Measurements from ENCODE around the gene GIT2.
"Not testable (repeated sequence)": the region's sequence is repeated elsewhere in the genome, so short reads cannot be mapped to it uniquely, and the experiment has no call there.

Gene GIT2

GRCh38 chr12:109912855-109913321, 83.3 kb downstream of the GIT2 start:
- DNase-seq (ENCODE audit: low read depth, low spot score): no peak
- H3K9me3 ChIP-seq (ENCODE audit: control insufficient read depth, insufficient read depth, low read length): no peaks in the 10 kb centered on the region
- no CpG with 5 or more reads among the region's 12 CpGs for WGBS (ENCODE audit: insufficient coverage, insufficient read length)
- H3K4me1 ChIP-seq (ENCODE audit: control insufficient read depth, insufficient read depth, low read length): no peaks in the 10 kb centered on the region
- H3K27ac ChIP-seq (ENCODE audit: low read length): no peak overlapping the region
- no peaks in the 10 kb centered on the region for H3K36me3 ChIP-seq (ENCODE audit: control insufficient read depth, insufficient read depth, low read length)
- no peaks in the 10 kb centered on the region for H3K27me3 ChIP-seq (ENCODE audit: control insufficient read depth, insufficient read depth, low read length)
- H3K4me3 ChIP-seq (ENCODE audit: low read length): no peak overlapping the region

- Histone ChIP-seq H3K27me3 (ENCODE audit: control insufficient read depth, insufficient read depth, low read length) (no peaks in the 10 kb centered on the region), H3K4me1 (ENCODE audit: control insufficient read depth, insufficient read depth, low read length) (no peaks in the 10 kb centered on the region), H3K36me3 (ENCODE audit: control insufficient read depth, insufficient read depth, low read length) (no peaks in the 10 kb centered on the region), H3K9me3 (ENCODE audit: control insufficient read depth, insufficient read depth, low read length) (no peaks in the 10 kb centered on the region), H3K27ac (ENCODE audit: low read length) (no peak overlapping the region), H3K4me3 (ENCODE audit: low read length) (no peak overlapping the region)
- peak; percentile 77 for DNase-seq (ENCODE audit: low read depth, low spot score)
- WGBS (ENCODE audit: insufficient coverage, insufficient read length): no CpG with 5 or more reads among the region's 12 CpGs
Measured at GRCh38 chr12:109910969-109911348, 85.2 kb downstream of the GIT2 start.

DNA sequence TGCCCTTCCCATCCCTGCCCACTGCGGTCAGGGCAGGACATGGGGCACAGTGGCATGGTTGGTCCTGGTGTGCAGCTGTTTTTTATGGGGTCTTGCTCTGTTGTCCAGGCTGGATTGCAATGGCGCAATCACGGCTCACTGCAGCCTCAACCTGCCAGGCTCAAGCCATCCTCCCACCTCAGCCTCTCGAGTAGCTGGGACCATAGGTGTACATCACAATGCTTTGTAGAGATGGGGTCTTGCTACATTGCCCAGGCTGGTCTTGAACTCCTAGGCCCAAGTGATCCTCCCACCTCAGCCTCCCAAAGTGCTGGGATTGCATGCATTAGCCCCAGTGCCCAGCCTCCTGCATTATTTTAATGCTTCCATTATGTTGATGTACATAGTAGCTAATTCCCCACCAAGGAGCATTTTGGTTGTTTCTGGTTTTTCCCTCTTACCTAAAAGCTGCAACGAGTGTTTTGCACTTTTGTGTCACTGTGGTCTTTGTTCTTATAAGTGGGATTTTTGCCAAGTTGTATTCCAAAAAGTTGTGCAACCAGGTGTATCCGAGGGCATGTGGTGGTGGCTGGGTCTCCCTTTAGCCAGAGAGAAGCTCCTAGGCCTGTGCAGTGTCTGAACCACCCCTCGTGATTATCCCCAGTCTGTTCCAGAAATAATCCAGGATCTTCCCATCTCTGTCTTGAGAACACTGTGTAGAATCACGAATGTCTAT, 85.8 kb downstream of the GIT2 start:
- Histone ChIP-seq H3K4me3 (ENCODE audit: low read length) (no peak overlapping the region), H3K9me3 (ENCODE audit: control insufficient read depth, insufficient read depth, low read length) (no peaks in the 10 kb centered on the region), H3K4me1 (ENCODE audit: control insufficient read depth, insufficient read depth, low read length) (no peaks in the 10 kb centered on the region), H3K27me3 (ENCODE audit: control insufficient read depth, insufficient read depth, low read length) (no peaks in the 10 kb centered on the region), H3K27ac (ENCODE audit: low read length) (no peak overlapping the region), H3K36me3 (ENCODE audit: control insufficient read depth, insufficient read depth, low read length) (no peaks in the 10 kb centered on the region)
- no peak for DNase-seq (ENCODE audit: low read depth, low spot score)
- WGBS (ENCODE audit: insufficient coverage, insufficient read length): no CpG with 5 or more reads among the region's 8 CpGs

- Histone ChIP-seq H3K27me3 (ENCODE audit: control insufficient read depth, insufficient read depth, low read length) (peaks cover 30% of the 10 kb centered on the region), H3K36me3 (ENCODE audit: control insufficient read depth, insufficient read depth, low read length) (no peaks in the 10 kb centered on the region), H3K4me3 (ENCODE audit: low read length) (no peak overlapping the region), H3K4me1 (ENCODE audit: control insufficient read depth, insufficient read depth, low read length) (peaks cover 3% of the 10 kb centered on the region; the same call in 1 of the 2 replicates), H3K9me3 (ENCODE audit: control insufficient read depth, insufficient read depth, low read length) (no peaks in the 10 kb centered on the region), H3K27ac (ENCODE audit: low read length) (no peak overlapping the region)
- no peak for DNase-seq (ENCODE audit: low read depth, low spot score)
- no CpG with 5 or more reads among the region's 10 CpGs for WGBS (ENCODE audit: insufficient coverage, insufficient read length)
Measured at GRCh38 chr12:109905301-109905700, 90.9 kb downstream of the GIT2 start.

DNA sequence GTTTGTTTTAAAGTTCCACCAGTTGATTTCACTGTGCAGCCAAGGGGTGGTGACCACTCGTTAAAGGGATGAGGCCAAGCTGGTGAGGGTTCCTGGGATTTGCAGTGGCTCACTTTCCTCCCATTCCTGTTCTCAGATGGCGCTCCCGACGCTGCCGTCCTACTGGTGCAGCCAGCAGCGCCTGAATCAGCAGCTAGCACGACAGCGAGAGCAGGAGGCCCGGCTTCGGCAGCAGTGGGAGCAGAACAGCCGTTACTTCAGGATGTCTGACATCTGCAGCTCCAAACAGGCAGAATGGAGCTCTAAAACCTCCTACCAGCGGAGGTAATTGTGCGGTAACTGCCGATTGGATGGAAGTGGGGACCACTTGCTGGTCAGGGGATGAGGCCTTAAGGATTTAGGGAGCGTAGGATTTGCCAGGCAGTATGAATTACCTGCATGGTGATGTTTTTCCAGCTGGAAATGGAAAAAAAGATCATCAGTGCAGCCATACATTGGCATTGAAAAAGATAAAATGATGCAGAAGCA, 93.2 kb downstream of the GIT2 start:
- Histone ChIP-seq H3K36me3 (ENCODE audit: control insufficient read depth, insufficient read depth, low read length) (no peaks in the 10 kb centered on the region), H3K4me3 (ENCODE audit: low read length) (no peak overlapping the region), H3K27me3 (ENCODE audit: control insufficient read depth, insufficient read depth, low read length) (peaks cover 47% of the 10 kb centered on the region), H3K4me1 (ENCODE audit: control insufficient read depth, insufficient read depth, low read length) (peaks cover 3% of the 10 kb centered on the region; the same call in 1 of the 2 replicates), H3K9me3 (ENCODE audit: control insufficient read depth, insufficient read depth, low read length) (no peaks in the 10 kb centered on the region), H3K27ac (ENCODE audit: low read length) (no peak overlapping the region)
- no peak for DNase-seq (ENCODE audit: low read depth, low spot score)
- no CpG with 5 or more reads among the region's 15 CpGs for WGBS (ENCODE audit: insufficient coverage, insufficient read length)

GRCh38 chr12:109900752-109901580, 95.2 kb downstream of the GIT2 start:
- Histone ChIP-seq H3K4me3 (ENCODE audit: low read length) (peak overlapping the region; percentile 54; the same call in 1 of the 2 replicates), H3K27ac (ENCODE audit: low read length) (no peak overlapping the region), H3K4me1 (ENCODE audit: control insufficient read depth, insufficient read depth, low read length) (peaks cover 3% of the 10 kb centered on the region; the same call in 1 of the 2 replicates), H3K9me3 (ENCODE audit: control insufficient read depth, insufficient read depth, low read length) (no peaks in the 10 kb centered on the region), H3K36me3 (ENCODE audit: control insufficient read depth, insufficient read depth, low read length) (no peaks in the 10 kb centered on the region), H3K27me3 (ENCODE audit: control insufficient read depth, insufficient read depth, low read length) (peaks cover 59% of the 10 kb centered on the region)
- WGBS (ENCODE audit: insufficient coverage, insufficient read length): no CpG with 5 or more reads among the region's 16 CpGs
- no peak for DNase-seq (ENCODE audit: low read depth, low spot score)

DNA sequence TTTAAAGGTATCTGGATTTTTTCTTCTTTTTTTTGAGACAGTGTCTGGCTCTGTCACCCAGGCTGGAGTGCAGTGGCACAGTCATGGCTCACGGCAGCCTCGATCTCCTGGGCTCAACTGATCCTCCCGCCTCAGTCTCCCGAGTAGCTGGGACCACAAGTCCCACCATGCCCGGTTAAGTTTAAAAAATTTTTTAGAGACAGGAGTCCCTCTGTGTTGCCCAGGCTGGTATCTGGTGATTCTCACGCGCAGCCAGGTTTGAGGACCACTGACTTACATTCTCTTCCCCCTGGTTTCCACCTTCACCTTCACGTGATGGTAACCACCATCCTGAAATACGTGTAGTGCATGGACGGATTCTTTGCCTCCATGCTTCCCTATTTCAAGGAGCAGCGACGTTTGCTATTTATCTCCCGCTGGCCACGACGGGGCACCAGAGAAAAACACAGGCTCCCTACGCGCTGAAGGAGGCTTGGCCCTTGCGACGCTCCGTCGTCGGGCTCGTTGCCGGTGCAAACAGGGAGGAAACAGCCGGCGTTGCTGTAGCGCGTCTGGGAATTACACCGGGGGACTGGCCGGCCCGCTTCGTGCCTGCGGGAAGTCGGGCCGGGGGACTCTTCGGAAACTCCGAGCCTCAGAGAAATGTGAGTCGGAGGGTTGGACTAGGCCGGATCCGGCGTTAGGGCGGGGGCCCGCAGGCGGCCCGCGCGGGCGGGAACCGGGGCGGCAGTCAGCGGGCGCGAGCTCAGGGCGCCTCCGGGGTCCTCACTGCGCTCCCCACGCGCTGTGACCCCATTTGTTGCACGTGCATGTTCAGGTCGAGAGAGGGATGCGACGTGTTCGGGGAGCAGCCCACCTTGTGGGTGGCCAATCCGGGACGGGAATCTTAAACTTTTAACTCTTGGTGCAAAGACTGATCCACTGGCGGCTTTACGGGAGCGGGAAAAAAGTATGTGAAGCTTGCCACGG, 96.1 kb downstream of the GIT2 start, which contains the start of gene TCHP:
Gene TCHP (plus strand): TSS at position 492 of the 969 bp plus-strand sequence. CDS start 2,753 bp downstream, outside the sequence.
- DNase-seq (ENCODE audit: low read depth, low spot score): no peak
- peaks cover 59% of the 10 kb centered on the region for H3K27me3 ChIP-seq (ENCODE audit: control insufficient read depth, insufficient read depth, low read length)
- no peaks in the 10 kb centered on the region for H3K9me3 ChIP-seq (ENCODE audit: control insufficient read depth, insufficient read depth, low read length)
- WGBS (ENCODE audit: insufficient coverage, insufficient read length): no CpG with 5 or more reads among the region's 69 CpGs
- no peak within 1 kb of the TSS for H3K27ac ChIP-seq (ENCODE audit: low read length)
- H3K4me3 ChIP-seq (ENCODE audit: low read length): peak within 1 kb of the TSS; percentile 54; the same call in 1 of the 2 replicates
- H3K36me3 ChIP-seq (ENCODE audit: control insufficient read depth, insufficient read depth, low read length): no peaks in the 10 kb centered on the region
- peaks cover 3% of the 10 kb centered on the region; the same call in 1 of the 2 replicates for H3K4me1 ChIP-seq (ENCODE audit: control insufficient read depth, insufficient read depth, low read length)

- not testable (repeated sequence) for H3K27ac ChIP-seq (ENCODE audit: low read length); H3K4me3 ChIP-seq (ENCODE audit: low read length); DNase-seq (ENCODE audit: low read depth, low spot score); H3K36me3 ChIP-seq (ENCODE audit: control insufficient read depth, insufficient read depth, low read length); H3K4me1 ChIP-seq (ENCODE audit: control insufficient read depth, insufficient read depth, low read length); H3K9me3 ChIP-seq (ENCODE audit: control insufficient read depth, insufficient read depth, low read length)
- peaks cover 57% of the 10 kb centered on the region for H3K27me3 ChIP-seq (ENCODE audit: control insufficient read depth, insufficient read depth, low read length)
- no CpG with 5 or more reads among the region's 15 CpGs for WGBS (ENCODE audit: insufficient coverage, insufficient read length)
Measured at GRCh38 chr12:109899345-109899744, 96.8 kb downstream of the GIT2 start.

DNA sequence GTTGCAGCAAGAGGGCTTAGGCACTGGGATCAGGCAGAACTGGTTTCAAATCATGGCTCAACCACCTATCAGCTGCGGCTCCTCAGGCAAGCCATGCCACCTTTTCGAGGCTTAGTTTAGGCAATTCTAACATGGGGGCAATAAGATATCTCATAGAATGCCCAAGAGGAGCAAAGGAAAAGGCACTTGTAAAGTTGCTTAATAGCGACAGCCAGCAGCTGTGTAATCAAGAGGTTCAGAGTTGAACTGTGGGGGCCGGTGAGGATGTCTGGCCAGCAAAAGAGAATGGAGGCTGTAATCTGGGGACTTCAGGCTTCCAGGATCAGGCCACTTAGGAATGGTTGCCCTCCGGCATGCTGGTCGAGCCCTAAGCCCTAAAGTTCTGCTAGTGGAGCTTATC, 99.1 kb downstream of the GIT2 start:
- DNase-seq (ENCODE audit: low read depth, low spot score): no peak
- Histone ChIP-seq H3K9me3 (ENCODE audit: control insufficient read depth, insufficient read depth, low read length) (no peaks in the 10 kb centered on the region), H3K4me3 (ENCODE audit: low read length) (no peak overlapping the region), H3K36me3 (ENCODE audit: control insufficient read depth, insufficient read depth, low read length) (no peaks in the 10 kb centered on the region), H3K4me1 (ENCODE audit: control insufficient read depth, insufficient read depth, low read length) (peaks cover 3% of the 10 kb centered on the region; the same call in 1 of the 2 replicates), H3K27ac (ENCODE audit: low read length) (no peak overlapping the region), H3K27me3 (ENCODE audit: control insufficient read depth, insufficient read depth, low read length) (peaks cover 35% of the 10 kb centered on the region)
- no CpG with 5 or more reads among the region's 6 CpGs for WGBS (ENCODE audit: insufficient coverage, insufficient read length)
